Loucy (cell line): ENCODE measurements around the gene CCDC63.

ENCODE experiments used
- CTCF ChIP-seq: fragments of 200-600 bp; sonication (generic); conservative IDR thresholded peaks from 2 replicates; pipeline ENCODE4 v1.5.1; 2014; ENCODE audit warnings: mild to moderate bottlenecking, antibody characterized with exemption, low read length
- EZH2phosphoT487 ChIP-seq: fragments of 200-600 bp; IDR thresholded peaks from 2 replicates; pipeline ENCODE4 v1.6.1; 2018; ENCODE audit warnings: antibody characterized with exemption, mild to moderate bottlenecking, moderate library complexity, borderline replicate concordance

GRCh38 chr12:110948041-110948440 is 101.3 kb downstream of the CCDC63 start:
- no peak for TF ChIP-seq CTCF
- no peak for TF ChIP-seq EZH2phosphoT487
